H1 (cell line): ENCODE data around the gene TMEM63A. TPM values are rescaled to one million over a fixed set of nuclear protein-coding genes. Genes with fewer than 3 reads are reported as not detected.

Source experiments
- CTCF ChIA-PET: fragments of 300-600 bp; sonication (Branson Sonifier 250); formaldehyde crosslinking; loops from one replicate; lab custom pipeline; 2021; ENCODE audit not compliant: partially characterized antibody; lab: Charles Lee
- POLR2A ChIA-PET: fragments of 300-600 bp; sonication (Branson Sonifier 250); formaldehyde crosslinking; loops from one replicate; lab custom pipeline; 2021; ENCODE audit warnings: inconsistent platforms; ENCODE audit not compliant: partially characterized antibody; lab: Charles Lee
- DNase-seq, 2 experiments: peaks; one replicate each; pipeline versions ENCODE4 v3.0.0 to v3.0.0-alpha.2; 2010 to 2022; ENCODE audit warnings: low spot score in 2 of 2, low read depth in 1 of 2, mixed read lengths in 1 of 2
- FAIRE-seq: peaks from 2 replicates; lab custom pipeline; 2011; peaks lifted over from hg19 to GRCh38; lab: Jason Lieb, UNC
- H2AFZ ChIP-seq: 2 replicates; pipeline ENCODE4 v1.8.1; 2012; ENCODE audit warnings: low read length, inconsistent platforms
- H2AK5ac ChIP-seq: 2 replicates; pipeline ENCODE4 v1.6.1; 2013; ENCODE audit warnings: low read depth, low read length
- H2BK120ac ChIP-seq: replicated peaks from 2 replicates; pipeline ENCODE3; 2013; ENCODE audit warnings: low read depth, low read length, inconsistent platforms
- H2BK12ac ChIP-seq: 2 replicates; pipeline ENCODE4 v1.6.1; 2013; ENCODE audit warnings: low read depth, low read length
- H2BK15ac ChIP-seq: 2 replicates; pipeline ENCODE4 v1.6.1; 2013; ENCODE audit warnings: low read length
- H2BK20ac ChIP-seq: 2 replicates; pipeline ENCODE4 v1.6.1; 2013; ENCODE audit warnings: low read length
- H2BK5ac ChIP-seq: 2 replicates; pipeline ENCODE4 v1.6.1; 2013; ENCODE audit warnings: low read depth, low read length
- H3K14ac ChIP-seq: 2 replicates; pipeline ENCODE4 v1.6.1; 2013; ENCODE audit warnings: inconsistent platforms; ENCODE audit not compliant: insufficient read length
- H3K18ac ChIP-seq: 2 replicates; pipeline ENCODE4 v1.6.1; 2013; ENCODE audit warnings: low read length; ENCODE audit errors: extremely low read depth
- H3K23ac ChIP-seq: 2 replicates; pipeline ENCODE4 v1.6.1; 2013; ENCODE audit warnings: inconsistent platforms; ENCODE audit not compliant: insufficient read length
- H3K23me2 ChIP-seq: 2 replicates; pipeline ENCODE4 v1.6.1; 2013; ENCODE audit warnings: low read depth, low read length
- H3K27ac ChIP-seq: 2 replicates; pipeline ENCODE4 v1.6.1; 2011; ENCODE audit warnings: low read depth, low read length, inconsistent platforms
- H3K27me3 ChIP-seq, 4 experiments: replicated peaks in 1 of 4; 1 replicate in 1 of 4; 2 replicates in 3 of 4; pipeline versions ENCODE4 v1.6.1 to v1.8.1; 2011 to 2013; ENCODE audit warnings: low read length in 3 of 4, mild to moderate bottlenecking in 3 of 4, inconsistent platforms in 2 of 4, mixed read lengths in 2 of 4, moderate library complexity in 1 of 4; ENCODE audit not compliant: control insufficient read depth in 3 of 4, insufficient read depth in 3 of 4; ENCODE audit errors: extremely low read depth in 1 of 4
- H3K36me3 ChIP-seq, 4 experiments: 2 replicates each; pipeline versions ENCODE4 v1.6.1 to v1.8.1; 2011 to 2013; ENCODE audit warnings: mild to moderate bottlenecking in 4 of 4, low read length in 3 of 4, moderate library complexity in 2 of 4, control low read depth in 1 of 4, inconsistent platforms in 1 of 4; ENCODE audit not compliant: insufficient read depth in 4 of 4, control insufficient read depth in 2 of 4
- H3K4ac ChIP-seq: replicated peaks from 2 replicates; pipeline ENCODE3; 2013; ENCODE audit warnings: low read length, low read depth, mixed read lengths, inconsistent platforms; ENCODE audit not compliant: insufficient read length
- H3K4me1 ChIP-seq, 4 experiments: replicated peaks in 1 of 4; 1 replicate in 1 of 4; 2 replicates in 3 of 4; pipeline versions ENCODE4 v1.6.1 to v1.8.1; 2011 to 2013; ENCODE audit warnings: low read length in 3 of 4, inconsistent platforms in 2 of 4, mixed read lengths in 1 of 4; ENCODE audit not compliant: insufficient read depth in 4 of 4, control insufficient read depth in 3 of 4
- H3K4me2 ChIP-seq, 2 experiments: 2 replicates each; pipeline versions ENCODE4 v1.6.1 to v1.8.1; 2011 to 2013; ENCODE audit warnings: low read depth in 2 of 2, low read length in 2 of 2, control low read depth in 1 of 2, inconsistent platforms in 1 of 2, mild to moderate bottlenecking in 1 of 2; ENCODE audit not compliant: insufficient read depth in 1 of 2
- H3K4me3 ChIP-seq, 4 experiments: fragments of 200-600, 300-600 bp in 1 of 4; sonication (generic), shearing (Covaris generic), sonication (Bioruptor Twin) in 1 of 4; 2 replicates each; pipeline versions ENCODE4 v1.5.1 to v1.8.1; 2011 to 2016; ENCODE audit warnings: low read length in 4 of 4, low read depth in 3 of 4, control low read depth in 2 of 4, inconsistent platforms in 2 of 4, mild to moderate bottlenecking in 2 of 4, mixed read lengths in 1 of 4, moderate library complexity in 1 of 4; ENCODE audit not compliant: insufficient read depth in 2 of 4; ENCODE audit errors: extremely low read depth in 1 of 4
- H3K56ac ChIP-seq: replicated peaks from 2 replicates; pipeline ENCODE3; 2013; ENCODE audit warnings: low read depth, mild to moderate bottlenecking, mixed read lengths, low read length, inconsistent platforms; ENCODE audit not compliant: insufficient read length
- H3K79me1 ChIP-seq: 2 replicates; pipeline ENCODE4 v1.6.1; 2013; ENCODE audit warnings: low read depth, low read length, control low read depth
- H3K79me2 ChIP-seq, 2 experiments: 2 replicates each; pipeline versions ENCODE4 v1.6.1 to v1.8.1; 2012 to 2013; ENCODE audit warnings: low read length in 2 of 2, mild to moderate bottlenecking in 2 of 2, inconsistent platforms in 1 of 2; ENCODE audit not compliant: insufficient read depth in 2 of 2, control insufficient read depth in 1 of 2
- H3K9ac ChIP-seq, 4 experiments: replicated peaks in 1 of 4; 1 replicate in 1 of 4; 2 replicates in 3 of 4; pipeline versions ENCODE4 v1.6.1 to v1.8.1; 2011 to 2013; ENCODE audit warnings: low read depth in 3 of 4, low read length in 3 of 4, control low read depth in 2 of 4, mild to moderate bottlenecking in 2 of 4, moderate library complexity in 2 of 4, inconsistent platforms in 1 of 4; ENCODE audit errors: extremely low read depth in 1 of 4
- H3K9me3 ChIP-seq, 2 experiments: 2 replicates each; pipeline versions ENCODE4 v1.6.1 to v1.8.1; 2012 to 2013; ENCODE audit warnings: mild to moderate bottlenecking in 2 of 2, moderate library complexity in 2 of 2, control low read depth in 1 of 2, inconsistent platforms in 1 of 2, low read depth in 1 of 2, low read length in 1 of 2, mixed read lengths in 1 of 2; ENCODE audit not compliant: insufficient read depth in 2 of 2
- H4K20me1 ChIP-seq, 2 experiments: replicated peaks in 1 of 2; 2 replicates each; pipeline versions ENCODE3 to v1.8.1; 2011 to 2013; ENCODE audit warnings: inconsistent platforms in 2 of 2, low read length in 2 of 2, mild to moderate bottlenecking in 1 of 2; ENCODE audit not compliant: insufficient read depth in 2 of 2, control insufficient read depth in 1 of 2
- H4K5ac ChIP-seq: 2 replicates; pipeline ENCODE4 v1.6.1; 2013; ENCODE audit warnings: low read length, low read depth, mixed read lengths, inconsistent platforms; ENCODE audit not compliant: insufficient read length
- H4K8ac ChIP-seq: 2 replicates; pipeline ENCODE4 v1.8.0; 2013; ENCODE audit warnings: mild to moderate bottlenecking, moderate library complexity, low read length, inconsistent platforms; ENCODE audit not compliant: insufficient read depth; ENCODE audit errors: extremely low read depth
- H4K91ac ChIP-seq: replicated peaks from 2 replicates; pipeline ENCODE3; 2013; ENCODE audit warnings: low read length, mixed read lengths, inconsistent platforms; ENCODE audit not compliant: insufficient read length
- ATF3 ChIP-seq: IDR thresholded peaks from 2 replicates; pipeline ENCODE4 v1.6.1; 2011; ENCODE audit warnings: low read depth, mild to moderate bottlenecking, low read length; ENCODE audit not compliant: insufficient read depth
- BACH1 ChIP-seq: IDR thresholded peaks from 2 replicates; pipeline ENCODE4 v1.6.1; 2012; ENCODE audit warnings: low read length, improper control_type of control experiment
- EGR1 ChIP-seq: IDR thresholded peaks from 2 replicates; pipeline ENCODE4 v1.6.1; 2011; ENCODE audit warnings: low read depth, low read length, borderline replicate concordance
- FOSL1 ChIP-seq: IDR thresholded peaks from 2 replicates; pipeline ENCODE4 v1.6.1; 2011; ENCODE audit warnings: mild to moderate bottlenecking, low read depth, low read length, moderate library complexity; ENCODE audit not compliant: insufficient read depth
- POLR2AphosphoS5 ChIP-seq: IDR thresholded peaks from 2 replicates; pipeline ENCODE4 v1.6.1; 2011; ENCODE audit warnings: low read depth, low read length
- RAD21 ChIP-seq, 2 experiments: IDR thresholded peaks in 1 of 2; conservative IDR thresholded peaks in 1 of 2; 2 replicates each; pipeline ENCODE4 v1.6.1; 2011; ENCODE audit warnings: low read depth in 2 of 2, low read length in 2 of 2, improper control_type of control experiment in 1 of 2, inconsistent platforms in 1 of 2, mild to moderate bottlenecking in 1 of 2, moderate library complexity in 1 of 2
- SAP30 ChIP-seq: fragments of 300-600 bp; sonication (generic); IDR thresholded peaks from 2 replicates; pipeline ENCODE4 v1.7.1; 2012; ENCODE audit warnings: low read length, moderate library complexity, mild to moderate bottlenecking, inconsistent platforms; ENCODE audit not compliant: insufficient read depth, insufficient replicate concordance
- SP2 ChIP-seq: IDR thresholded peaks from 2 replicates; pipeline ENCODE4 v1.6.1; 2012; ENCODE audit warnings: mild to moderate bottlenecking, low read length, inconsistent platforms
- SP4 ChIP-seq: IDR thresholded peaks from 2 replicates; pipeline ENCODE4 v1.6.1; 2012; ENCODE audit warnings: low read length, inconsistent platforms
- TAF7 ChIP-seq: optimal IDR thresholded peaks from 2 replicates; pipeline ENCODE3; 2011; ENCODE audit warnings: low read depth, mild to moderate bottlenecking, inconsistent platforms, low read length, moderate library complexity, borderline replicate concordance
- TCF12 ChIP-seq: IDR thresholded peaks from 2 replicates; pipeline ENCODE4 v1.6.1; 2011; ENCODE audit warnings: low read depth, mild to moderate bottlenecking, low read length
- YY1 ChIP-seq: IDR thresholded peaks from 2 replicates; pipeline ENCODE4 v1.6.1; 2011; ENCODE audit warnings: low read depth, mild to moderate bottlenecking, low read length
- WGBS, 2 experiments: shearing (Covaris generic) in 1 of 2; methylation state at CpG; one replicate each; pipeline versions ENCODE4 v1.1.6 to v1.1.7; 2013 to 2015; ENCODE audit warnings: low lambda C conversion rate in 2 of 2, mixed read lengths in 2 of 2, inconsistent platforms in 1 of 2, low coverage in 1 of 2, missing lambda C conversion rate in 1 of 2; ENCODE audit not compliant: insufficient replicate concordance in 2 of 2, insufficient coverage in 1 of 2, insufficient read length in 1 of 2; ENCODE audit errors: extremely low coverage in 1 of 2, missing lambda C conversion rate in 1 of 2; 5-methylcytosine and 5-hydroxymethylcytosine counted together
- polyA plus RNA-seq, 7 experiments: library from polyadenylated mRNA; depleted of rRNA in 3 of 7; stranded (reverse) in 5 of 7; unstranded in 2 of 7; fragments of >200 nt in 5 of 7; fragments of 200-250 nt in 2 of 7; gene quantifications; 1 replicate in 5 of 7; 2 replicates in 1 of 7; 4 replicates in 1 of 7; pipeline versions ENCODE4 v1.2.1 to v1.2.3, GENCODE V29; 2011 to 2013; ENCODE audit warnings: missing spikeins in 2 of 7, mixed read lengths in 2 of 7
- total RNA-seq: library from RNA; stranded (reverse); fragmentation: NEBNext Ultra II Directional; extraction: Animal tissue kit (Norgen Biotek cat#: 25700); gene quantifications from 2 replicates; pipeline ENCODE4 v1.2.1, GENCODE V29; 2021

The TMEM63A gene
- total and polyA plus RNA-seq, 2 of the 8 experiments (the other 6 are each of a cell fraction or from before 2014, with no cell fraction given), result 26.1 to 55.4 TPM

- POLR2A ChIA-PET, result interaction anchor here (0.7 to 3.5 kb wide), 11 partner anchors 8 to 285 kb away, joined by 3 to 12 read pairs (median 3); partner anchors contain the start of gene TMEM63A
- Histone ChIP-seq H3K36me3 (peaks cover 0 to 23% (median 3%) of the 10 kb centered on the region in 4 experiments; a peak in 2 of 8 replicates), H3K4me2 (no peak overlapping the region), H3K79me2 (no peaks in the 10 kb centered on the region), H3K23me2 (no peaks in the 10 kb centered on the region; the same call in 1 of the 2 replicates), H2BK5ac (no peak overlapping the region), H2AFZ (no peak overlapping the region), H2AK5ac (no peak overlapping the region), H3K18ac (no peak overlapping the region), H3K14ac (no peak overlapping the region), H4K5ac (no peak overlapping the region), H2BK120ac (no peak overlapping the region), H3K4ac (no peak overlapping the region), H2BK20ac (no peak overlapping the region), H3K56ac (no peak overlapping the region), H2BK15ac (no peak overlapping the region), H3K23ac (no peak overlapping the region), H4K8ac (no peak overlapping the region), H3K27ac (no peak overlapping the region), H3K9me3 (no peaks in the 10 kb centered on the region), H4K91ac (no peak overlapping the region), H3K27me3 (no peaks in the 10 kb centered on the region), H3K4me3 (no peak overlapping the region), H3K79me1 (0 out of 2 replicates have a peak, but pooled peaks cover 2% of the 10 kb centered on the region), H2BK12ac (no peak overlapping the region), H4K20me1 (peaks cover 0 to 3% of the 10 kb centered on the region in 2 experiments), H3K4me1 (no peaks in the 10 kb centered on the region; a peak in 1 of 7 replicates), H3K9ac (no peak overlapping the region)
- no peak for FAIRE-seq
- 89% methylated on average over 1 of the region's 1 CpG; no CpG with 5 or more reads in 1 of the 2 experiments for WGBS, 2 experiments
- DNase-seq, result no peak
- CTCF ChIA-PET, result interaction anchor here (0.9 to 3.4 kb wide), 8 partner anchors 14 to 365 kb away, joined by 3 to 11 read pairs (median 4); no protein-coding TSS in a partner anchor
- TF ChIP-seq EGR1 (no peak), YY1 (no peak), SP4 (no peak), BACH1 (no peak), RAD21 (IDR thresholded peaks at IDR 0.05 in 1 of 2, conservative IDR thresholded peaks at IDR 0.05 in 1 of 2; ENCODE audit: low read depth in 2 of 2, low read length in 2 of 2) (no peak), TCF12 (no peak), SAP30 (no peak), FOSL1 (no peak), SP2 (no peak), TAF7 (no peak), ATF3 (no peak), POLR2AphosphoS5 (no peak)
These were observed 42.0 kb downstream of the TMEM63A start for GRCh38 chr1:225840223-225840610.
